Inflammatory macrophage treated with lipopolysaccharide for 1 hour (primary cell): Measurements from ENCODE around the gene C2orf92.
A peak's percentile ranks its signal among the peaks of the same experiment; 100 is the strongest.
"Not testable (repeated sequence)": the region's sequence is repeated elsewhere in the genome, so short reads cannot be mapped to it uniquely, and the experiment has no call there.

Experiments used
- DNase-seq, 2 donors: peaks; one replicate each; pipeline ENCODE4 v3.0.0-alpha.2; 2020 to 2022

Gene C2orf92

DNA sequence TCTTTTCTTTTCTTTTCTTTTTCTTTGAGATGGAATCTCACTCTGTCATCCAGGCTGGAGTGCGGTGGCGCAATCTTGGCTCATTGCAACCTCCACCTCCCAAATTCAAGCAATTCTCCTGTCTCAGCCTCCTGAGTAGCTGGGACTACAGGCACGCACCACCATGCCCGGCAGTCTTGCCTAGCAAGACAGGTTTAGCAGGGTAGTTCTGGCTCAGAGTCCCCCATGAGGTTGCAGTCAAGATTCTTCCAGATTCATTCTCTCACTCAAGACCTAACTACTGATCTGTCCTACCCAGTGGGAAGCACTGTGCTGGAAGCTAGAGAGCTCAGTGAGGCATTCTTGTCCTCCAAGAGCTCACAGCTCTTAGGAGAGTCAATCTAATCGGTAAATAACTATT, 26.2 kb downstream of the C2orf92 start:
- DNase-seq: no peak

DNA sequence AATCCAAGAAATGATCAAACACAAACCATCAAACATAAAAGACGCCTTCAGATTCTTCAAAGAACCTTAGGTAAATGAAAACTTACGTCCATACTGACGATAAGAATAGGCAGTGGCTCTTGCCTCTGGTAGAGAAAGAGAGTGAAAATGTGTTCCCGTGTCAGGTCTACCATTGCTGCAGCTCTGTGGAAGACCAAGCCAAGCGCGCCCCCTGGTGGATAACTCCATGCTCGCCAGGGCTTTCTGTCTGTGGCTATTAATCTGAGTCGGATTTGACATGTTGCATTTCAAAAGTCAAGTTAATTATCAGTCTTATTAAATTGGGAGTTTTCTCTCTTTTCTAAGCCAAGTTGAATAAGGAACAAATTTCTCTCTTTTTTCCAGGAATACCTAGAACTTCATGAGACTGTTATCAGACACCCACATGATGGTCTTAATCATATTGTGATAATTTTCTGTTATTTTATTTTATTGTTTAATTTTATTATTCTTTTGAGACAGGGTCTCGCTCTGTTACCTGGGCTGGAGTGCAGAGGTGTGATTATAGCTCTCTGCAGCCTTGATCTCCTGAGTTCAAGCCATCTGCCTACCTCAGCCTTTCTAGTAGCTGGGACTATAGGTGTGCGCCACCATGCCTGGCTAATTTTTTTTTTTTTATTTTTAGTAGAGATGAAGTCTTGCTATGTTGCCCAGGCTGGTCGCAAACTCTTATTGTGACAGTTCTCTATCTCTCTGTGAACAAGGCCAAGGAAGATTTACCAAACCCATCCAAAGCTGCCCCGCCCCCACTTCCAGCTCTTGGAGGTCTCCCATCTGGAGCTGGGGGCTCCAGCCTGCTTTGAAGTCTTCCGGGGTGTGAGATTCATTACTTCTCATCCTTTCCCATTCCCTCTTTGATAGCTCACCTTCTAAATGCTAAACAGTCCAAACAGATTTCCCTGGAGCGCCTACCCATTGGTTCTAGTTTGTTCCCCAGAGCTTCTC, 28.0 kb downstream of the C2orf92 start:
- DNase-seq: peak; percentile 75 to 98

DNA sequence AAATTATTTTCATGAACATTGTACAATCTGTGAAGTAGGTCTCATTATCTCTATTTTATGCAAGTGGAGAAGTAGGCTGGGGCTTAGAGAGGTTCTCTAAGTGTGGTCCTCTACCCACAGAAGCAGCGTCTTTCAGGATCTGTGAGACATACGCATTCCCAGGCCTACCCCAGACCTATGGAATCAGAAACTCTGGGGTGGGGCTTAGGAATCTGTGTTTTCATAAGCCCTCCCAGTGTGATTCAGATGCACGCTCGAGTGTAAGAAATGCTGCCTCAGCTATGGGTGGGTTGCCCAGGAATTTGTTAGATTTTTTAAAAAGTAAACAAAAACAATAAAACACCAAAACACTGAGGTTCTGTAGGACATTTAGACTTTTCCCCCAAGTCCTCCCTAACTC, 29.0 kb downstream of the C2orf92 start:
- DNase-seq: no peak

DNA sequence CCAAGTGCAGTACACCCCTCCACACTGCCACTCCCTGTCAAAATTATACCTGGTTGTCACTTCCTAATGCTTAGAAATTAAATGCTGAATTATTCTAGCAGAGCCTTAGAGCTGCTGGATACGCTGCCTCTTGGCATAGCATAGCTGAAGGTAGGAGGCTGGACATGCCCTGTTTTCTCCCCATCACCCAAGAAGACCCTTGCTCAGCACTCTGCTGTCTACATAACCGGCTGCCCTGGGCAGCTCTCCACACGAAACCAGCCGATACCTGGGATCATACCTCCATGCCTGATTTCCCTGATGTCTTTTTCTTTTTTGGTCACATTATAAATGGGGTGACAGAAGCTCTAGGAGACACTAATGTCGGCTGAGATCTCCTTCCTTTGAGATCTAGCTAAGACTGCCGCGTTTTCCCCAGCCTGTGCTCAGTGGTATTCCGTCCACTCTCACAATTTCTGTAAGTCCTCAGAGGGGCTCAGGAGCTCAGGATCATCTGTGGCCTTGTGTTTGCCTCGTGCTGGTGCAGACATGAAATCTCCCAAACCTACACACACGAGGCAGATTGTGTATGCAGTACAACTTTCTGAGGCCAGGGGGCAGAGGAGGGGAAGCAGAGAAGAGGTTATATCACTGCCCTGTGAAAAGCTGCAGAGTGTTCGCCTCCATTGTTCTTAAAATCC, 30.4 kb downstream of the C2orf92 start:
- peak; percentile 68 to 82 for DNase-seq

DNA sequence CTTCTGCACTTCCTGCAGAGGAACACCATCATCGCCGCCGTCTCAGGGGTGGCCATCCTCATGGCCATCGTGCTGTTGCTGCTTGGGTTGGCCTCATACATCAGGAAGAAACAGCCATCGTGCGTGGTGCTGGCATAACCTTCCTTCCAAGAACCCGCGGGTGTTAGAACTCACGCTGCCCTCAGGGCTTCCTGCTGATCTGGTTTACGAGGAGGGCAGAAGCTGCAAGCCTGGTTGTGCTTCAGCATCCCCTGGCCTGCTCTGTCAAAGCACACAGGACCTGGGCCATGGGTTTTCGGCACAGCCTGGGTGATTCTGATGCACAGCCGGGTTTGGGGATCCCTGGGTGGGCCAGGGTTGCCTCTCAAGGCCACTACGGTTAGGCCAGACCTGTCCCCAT, 31.7 kb downstream of the C2orf92 start:
- DNase-seq: no peak

DNA sequence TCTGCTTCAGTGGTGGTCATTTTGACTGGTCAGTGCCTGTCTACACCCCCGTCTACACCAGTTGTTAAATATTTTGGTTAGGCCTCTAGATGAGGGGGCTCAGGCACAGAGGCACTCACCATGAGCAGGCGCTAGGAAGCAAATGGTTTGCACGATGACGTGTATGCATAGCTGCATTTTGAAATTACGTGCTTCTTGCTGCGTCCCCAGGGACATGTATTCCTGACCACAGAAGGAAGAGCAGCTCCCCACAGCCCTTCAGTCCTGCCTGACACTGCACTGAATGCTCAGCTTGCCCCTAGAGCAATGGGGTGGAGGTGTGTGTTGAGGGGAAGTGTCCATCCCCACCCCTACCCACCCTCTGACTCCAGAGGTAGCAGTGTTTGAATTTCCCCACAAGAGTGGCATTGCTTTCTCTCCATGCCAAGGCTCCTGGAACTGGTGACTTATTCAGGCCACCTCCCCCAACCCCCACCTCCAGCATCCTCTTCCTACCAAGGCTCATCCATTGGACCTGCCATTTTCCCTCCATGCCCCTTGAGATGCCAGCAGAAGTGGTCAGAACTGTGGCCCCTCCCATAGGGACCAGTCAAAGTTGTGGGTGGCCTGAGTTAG, 32.4 kb downstream of the C2orf92 start:
- no peak for DNase-seq

DNA sequence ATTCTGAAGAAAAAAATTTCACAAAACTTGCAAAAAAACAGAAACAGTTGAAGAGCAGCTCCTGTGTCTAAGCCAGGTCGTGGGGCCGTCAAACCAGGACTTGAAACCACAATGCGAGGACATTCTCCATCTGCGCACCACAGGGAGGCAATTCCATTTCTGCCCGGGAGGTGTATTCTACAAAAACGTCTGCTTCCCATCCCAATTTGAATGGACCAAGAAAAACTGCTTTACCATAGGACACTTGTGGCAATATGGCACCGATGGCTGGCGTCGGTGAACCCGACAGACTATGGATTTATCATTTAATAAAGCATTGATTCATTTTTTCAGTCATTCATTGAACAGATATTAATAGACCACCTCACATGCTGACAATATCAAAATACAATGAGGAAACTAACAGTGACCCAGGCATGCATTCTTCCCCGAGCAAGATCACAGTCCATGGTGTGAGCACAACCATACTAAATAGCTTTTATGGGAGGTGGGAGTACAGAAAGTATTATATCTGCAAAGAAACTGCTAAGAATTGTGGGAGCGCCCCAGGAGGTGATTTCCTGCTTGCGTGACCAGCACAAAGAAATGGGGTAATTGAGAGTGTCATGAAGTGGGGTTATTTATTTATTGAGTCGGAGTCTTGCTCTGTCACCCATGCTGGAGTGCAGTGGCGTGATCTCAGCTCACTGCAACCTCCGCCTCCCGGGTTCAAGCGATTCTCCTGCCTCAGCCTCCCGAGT, 33.4 kb downstream of the C2orf92 start:
- DNase-seq: no peak

DNA sequence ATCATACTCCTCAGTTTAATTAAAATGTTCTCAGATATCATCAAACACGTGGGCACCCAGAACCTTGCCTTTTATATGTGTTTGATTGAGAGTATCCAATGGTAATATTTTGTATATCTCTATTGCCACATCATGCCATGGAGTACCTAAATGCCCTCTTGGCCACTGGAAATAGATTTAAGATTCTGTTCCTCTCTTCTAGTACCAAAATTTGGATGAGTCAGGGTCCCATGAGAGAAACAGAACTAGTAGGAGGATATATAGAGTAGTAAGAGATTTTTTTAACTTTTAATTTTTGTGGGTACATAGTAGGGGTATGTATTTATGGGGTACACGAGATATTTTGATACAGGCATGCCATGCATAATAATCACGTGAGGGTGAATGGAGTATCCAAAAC, 34.2 kb downstream of the C2orf92 start:
- peak in 1 of 2 donors; percentile 18 for DNase-seq

DNA sequence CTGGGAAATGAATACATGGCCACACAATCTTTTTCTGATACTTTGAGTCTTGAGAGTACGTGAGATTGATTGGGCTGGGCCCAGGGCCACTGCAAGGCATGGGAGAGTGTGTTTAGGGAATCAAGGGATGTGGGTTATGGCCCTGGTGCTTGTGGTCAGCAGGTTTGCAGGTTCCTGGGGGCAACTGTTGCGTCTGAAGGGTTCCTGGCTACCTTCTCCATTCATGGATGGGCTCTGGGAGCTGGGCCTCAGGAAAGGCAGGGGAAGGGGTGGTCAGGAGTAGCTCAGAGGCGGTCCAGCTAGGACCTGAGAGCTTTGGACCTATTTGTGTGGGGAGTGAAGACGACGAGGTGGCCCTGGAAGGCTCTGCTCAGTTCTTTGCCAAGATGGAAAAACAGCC, 35.5 kb downstream of the C2orf92 start:
- no peak for DNase-seq

DNA sequence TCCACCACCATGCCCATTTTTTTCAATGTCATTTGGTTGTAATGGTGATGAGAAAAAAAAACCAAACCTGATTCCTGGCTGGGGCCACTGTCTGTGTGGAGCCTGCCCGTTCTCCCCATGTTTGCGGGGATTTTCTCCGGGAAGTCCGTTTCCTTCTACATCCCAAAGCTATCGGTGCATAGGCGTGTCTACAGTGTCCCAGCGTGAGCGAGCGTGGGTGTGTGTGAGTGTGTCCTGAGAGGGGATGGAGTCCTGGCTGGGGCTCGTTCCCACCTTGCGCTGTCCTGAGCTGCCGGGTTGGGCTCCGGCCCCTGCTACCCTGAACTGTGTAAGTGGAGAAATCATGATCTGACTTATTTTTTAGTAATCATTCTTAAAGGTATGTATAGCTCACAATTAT, 36.6 kb downstream of the C2orf92 start:
- no peak for DNase-seq

DNA sequence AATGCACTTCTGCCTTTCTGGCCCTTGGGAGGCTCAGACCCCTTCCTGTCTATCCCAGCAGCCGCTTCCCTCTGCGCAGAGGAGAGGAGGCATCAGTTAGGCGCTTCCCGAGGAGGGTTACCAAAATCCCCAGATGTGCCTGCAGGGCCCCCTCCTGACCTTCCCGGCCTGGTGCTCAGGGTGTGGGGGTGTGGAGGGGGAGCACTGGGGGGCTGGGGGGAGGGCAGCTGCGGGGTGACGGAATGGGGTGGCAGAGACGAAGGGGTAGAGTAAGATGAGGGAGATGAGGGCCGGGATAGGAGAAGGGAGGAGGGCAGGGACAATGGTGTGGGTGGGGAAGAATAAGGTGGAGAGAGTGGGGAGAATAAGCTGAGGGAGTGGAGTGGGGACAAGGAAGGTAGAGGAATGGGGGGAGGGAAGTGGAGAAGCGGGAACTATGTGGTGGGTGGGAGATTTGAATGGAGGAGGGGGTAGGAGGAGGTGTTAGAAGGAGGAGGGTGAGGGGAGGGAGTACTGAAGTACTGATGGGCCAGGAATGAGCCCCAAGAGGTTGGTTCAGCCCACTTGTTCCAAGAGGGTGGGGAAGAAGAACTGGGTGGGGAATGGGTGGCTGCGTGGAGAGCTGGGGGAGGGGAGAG, 37.3 kb downstream of the C2orf92 start:
- DNase-seq: no peak

DNA sequence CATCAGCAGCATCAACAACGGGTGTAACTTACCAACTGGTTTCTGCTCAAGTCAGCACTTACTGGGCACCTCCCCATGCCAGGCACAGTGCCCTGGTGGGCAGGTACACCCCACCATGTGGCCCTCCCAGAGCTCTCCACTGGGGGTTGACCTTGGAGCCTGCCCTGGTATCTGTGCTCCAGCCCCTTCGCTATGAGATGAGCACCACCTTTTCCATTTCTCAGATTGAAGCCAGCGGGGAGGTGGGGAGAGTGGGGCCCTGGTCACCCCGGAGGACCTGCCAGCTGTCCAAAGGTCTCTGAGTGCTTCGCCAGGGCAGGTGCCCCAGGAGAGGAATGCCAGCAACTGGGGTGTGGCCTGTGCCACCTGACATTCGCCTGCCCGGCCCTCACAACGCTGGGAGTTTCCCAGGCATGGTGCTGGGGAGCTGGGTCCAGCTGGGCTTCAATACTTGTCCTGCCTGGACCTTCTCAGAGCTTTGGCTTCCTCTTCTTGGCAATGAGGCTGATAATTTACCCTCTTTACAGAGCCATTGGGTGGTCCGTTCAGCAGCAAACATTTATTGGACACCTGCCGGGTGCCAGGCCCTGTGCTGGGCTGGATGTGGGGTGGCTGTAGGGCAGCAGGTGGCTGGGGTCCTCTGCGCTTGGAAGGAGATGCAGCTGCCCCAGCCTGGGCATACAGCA, 38.0 kb downstream of the C2orf92 start:
- DNase-seq: no peak

DNA sequence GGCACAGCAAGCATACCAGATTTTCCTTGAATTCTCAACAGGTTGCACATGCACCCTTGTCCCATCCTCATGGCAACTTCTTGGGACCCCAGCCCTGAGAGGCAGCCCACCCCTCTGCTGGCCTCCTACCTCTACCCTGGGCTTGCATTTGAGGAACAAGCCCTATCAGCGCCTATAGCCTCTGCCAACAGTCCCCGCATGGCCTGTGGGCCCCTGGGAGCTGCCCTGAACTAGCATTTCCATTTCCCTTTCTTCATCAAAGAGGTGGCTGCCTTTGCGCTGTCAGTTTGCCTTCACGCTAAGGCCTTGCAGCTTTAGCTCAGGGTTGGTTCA, 38.5 kb downstream of the C2orf92 start:
- no peak for DNase-seq

DNA sequence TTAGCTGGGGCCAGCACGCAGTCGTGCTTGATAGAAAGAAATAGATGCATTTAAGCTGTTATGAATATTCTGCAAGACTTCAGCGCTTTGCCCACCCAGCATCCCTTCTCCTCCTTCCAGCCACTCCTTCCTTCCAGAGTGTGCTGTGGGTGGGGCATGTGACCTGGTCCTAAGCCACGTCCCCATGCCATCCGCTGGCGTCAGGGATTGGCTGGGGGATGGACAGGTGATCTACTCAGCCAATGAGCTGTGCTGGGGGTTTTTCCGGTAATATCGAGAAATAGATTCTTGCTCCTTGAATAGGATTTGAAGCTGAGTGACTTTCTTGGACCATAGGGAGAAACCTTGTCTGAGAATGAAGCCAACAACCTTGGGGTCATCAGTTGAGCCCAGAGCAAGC, 39.1 kb downstream of the C2orf92 start:
- DNase-seq: no peak

DNA sequence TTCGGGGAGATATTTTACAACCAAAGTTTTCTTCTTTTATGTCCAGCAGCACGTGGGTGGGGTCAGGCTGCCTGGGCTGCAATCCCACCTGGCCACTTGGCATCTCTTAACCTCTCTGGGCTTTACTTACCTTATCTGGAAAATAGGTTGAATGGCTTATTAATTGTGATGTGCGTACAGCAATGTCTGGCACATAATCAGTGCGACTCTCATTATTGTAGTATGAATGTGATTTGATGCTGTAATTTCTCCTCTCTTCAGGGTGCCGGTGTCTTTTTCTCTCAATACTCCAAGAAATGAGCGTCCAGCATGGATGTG, 41.8 kb downstream of the C2orf92 start:
- no peak for DNase-seq

DNA sequence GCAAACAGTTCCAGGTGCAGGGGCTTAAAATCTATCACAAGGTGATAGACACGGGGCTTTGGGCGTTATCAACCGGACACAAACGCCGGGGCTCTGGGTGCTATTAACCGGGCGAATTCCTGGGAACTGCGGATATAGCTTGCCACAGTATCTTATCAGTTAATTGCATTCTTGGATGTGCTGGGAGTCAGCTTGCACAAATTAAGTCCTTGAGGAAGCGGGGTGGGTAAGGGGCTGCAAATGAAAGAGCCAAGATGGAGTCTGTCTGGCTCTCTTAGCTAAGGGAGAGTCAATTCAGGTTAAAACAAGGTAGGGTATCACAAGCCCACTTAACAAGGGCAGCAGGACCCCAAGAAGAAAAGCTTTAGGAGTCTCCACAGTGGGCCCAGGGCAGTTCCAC, 42.7 kb downstream of the C2orf92 start:
- not testable (repeated sequence) for DNase-seq

DNA sequence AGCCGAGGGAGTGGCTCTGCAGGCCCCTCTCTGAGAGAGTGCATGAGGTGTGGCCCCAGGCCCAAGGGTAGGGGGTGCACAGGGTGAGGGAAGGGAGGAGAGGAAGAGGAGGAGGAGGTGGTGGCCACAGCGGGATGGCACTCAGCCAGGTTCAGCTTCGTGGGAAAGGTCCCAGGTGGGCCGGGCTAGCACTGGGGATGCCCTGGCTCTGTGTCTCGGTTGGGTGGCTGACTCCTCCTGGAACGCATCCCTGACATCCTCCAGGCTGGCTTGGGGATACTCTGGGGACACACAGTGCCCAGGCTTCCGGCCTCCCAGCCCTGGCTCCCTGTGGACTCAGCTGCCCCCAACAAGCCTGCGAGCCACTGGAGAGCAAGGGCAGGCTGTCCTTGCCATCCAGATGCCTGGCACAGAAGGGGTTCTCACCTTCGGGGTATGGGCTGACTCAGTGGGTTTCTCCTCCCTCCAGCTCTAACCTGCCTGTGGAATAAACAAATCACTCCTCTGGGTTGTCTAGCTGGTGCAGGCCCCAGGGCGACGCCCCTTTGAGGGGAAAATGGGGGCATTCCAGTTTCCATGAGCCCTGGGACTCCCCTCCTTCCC, 43.3 kb downstream of the C2orf92 start:
- no peak for DNase-seq

DNA sequence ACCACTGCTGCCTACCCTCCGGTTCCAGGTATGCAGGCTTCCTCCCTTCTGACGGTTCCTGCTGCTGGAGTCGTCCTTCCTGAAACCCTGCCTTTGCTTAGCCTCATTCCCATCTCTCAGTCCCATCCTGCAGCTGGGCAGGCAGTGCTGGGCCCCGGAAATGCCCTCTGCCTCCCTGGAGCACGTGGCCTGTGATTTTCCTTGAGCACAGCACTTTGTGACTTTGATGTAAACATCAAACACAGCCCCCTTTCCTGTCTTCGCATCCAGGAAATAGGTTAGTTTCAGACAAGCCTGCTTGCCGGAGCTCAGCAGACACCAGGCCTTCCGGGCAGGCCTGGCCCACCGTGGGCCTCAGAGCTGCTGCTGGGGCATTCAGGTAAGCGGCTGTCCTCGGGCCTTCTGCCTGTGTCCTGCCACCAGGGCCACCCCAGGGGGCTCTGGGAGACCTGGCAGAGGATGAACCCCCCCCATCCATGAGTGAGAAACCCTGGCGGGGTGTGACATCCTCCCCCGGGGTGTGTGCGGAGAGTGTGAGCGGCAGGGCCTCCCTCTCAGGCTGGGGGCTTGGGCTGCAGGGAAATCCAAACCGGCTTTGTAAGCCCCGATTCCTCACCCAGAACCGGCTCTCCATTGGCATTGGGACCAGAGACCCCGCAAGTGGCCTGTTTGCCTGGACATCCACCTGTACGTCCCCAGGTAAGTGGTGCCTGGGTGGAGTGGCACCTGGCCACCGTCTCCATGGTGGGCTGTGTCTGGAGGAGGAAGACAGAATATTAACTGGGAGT, 44.0 kb downstream of the C2orf92 start, which contains the start of gene ZAP70:
Gene ZAP70, plus strand, starts transcription at position 281 of the 788 bp plus-strand sequence. CDS start 10,461 bp downstream, outside the sequence.
- no peak for DNase-seq

DNA sequence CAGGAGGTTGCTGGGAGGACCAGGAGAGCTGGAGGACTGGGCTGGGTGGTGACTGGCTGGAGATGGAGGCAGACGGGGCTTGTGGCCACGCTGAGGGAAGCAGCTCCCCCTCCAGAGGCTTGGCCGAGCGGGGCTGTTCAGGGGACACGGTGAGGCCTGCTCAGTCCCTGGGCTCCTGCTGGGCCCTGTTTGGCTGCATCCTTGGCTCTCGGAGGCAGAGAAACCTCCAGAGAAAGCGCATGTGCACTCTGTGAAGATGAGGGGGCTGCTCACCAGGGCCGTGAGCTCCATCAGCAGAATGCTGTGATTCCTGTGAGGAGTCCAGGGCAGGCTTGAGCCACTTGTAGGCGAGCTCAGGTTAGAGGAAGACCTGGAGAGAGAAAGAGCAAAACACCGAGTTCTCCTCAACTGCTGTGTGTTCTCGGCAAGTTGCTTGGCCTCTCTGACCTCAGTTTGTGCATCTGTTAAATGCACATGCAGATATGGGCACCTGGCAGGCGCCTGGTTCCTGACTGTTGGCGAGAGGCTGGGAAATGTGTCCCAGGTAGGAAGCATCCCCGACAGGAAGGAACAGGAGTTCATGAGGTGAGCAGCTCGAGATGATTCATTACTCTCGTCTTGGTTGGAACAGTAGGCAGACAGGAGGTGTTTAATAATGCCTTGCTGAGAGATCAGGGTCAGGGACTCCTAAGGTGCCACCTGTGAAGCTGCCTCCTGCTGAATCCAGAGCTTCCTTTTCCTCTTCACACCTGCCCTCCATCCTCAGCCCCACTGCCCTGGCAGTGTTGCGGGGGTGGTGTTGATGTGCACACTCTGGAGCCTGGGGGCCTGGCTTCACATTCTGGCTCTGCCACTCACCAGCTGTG, 44.8 kb downstream of the C2orf92 start:
- no peak for DNase-seq
